ENCODE data around the gene CEACAM8. TPM values are rescaled to one million over a fixed set of nuclear protein-coding genes. Genes with fewer than 3 reads are reported as not detected.

The CEACAM8 gene
- total RNA-seq, 1 donor from 2014 or later: not detected

- no peak for TF ChIP-seq CTCF (IDR thresholded peaks at IDR 0.05)
- H3K4me3 Mint-ChIP-seq (ENCODE audit: unreplicated experiment): no peak overlapping the region
- no peaks in the 10 kb centered on the region for H3K4me1 Mint-ChIP-seq (ENCODE audit: low read depth)
- peaks cover 39% of the 10 kb centered on the region for H3K27me3 Mint-ChIP-seq (ENCODE audit: low read depth)
- H3K27ac Mint-ChIP-seq (ENCODE audit: unreplicated experiment): no peak overlapping the region
- H3K36me3 Mint-ChIP-seq (ENCODE audit: low read depth): no peaks in the 10 kb centered on the region
- DNase-seq (ENCODE audit: low spot score): no peak
- no peaks in the 10 kb centered on the region for H3K9me3 Mint-ChIP-seq (ENCODE audit: low read depth)
Measured at GRCh38 chr19:42569193-42569592, 25.5 kb downstream of the CEACAM8 start.

- Mint-ChIP-seq H3K4me3 (ENCODE audit: unreplicated experiment) (no peak overlapping the region), H3K4me1 (ENCODE audit: low read depth) (no peaks in the 10 kb centered on the region), H3K27me3 (ENCODE audit: low read depth) (peaks cover 40% of the 10 kb centered on the region), H3K27ac (ENCODE audit: unreplicated experiment) (no peak overlapping the region), H3K9me3 (ENCODE audit: low read depth) (no peaks in the 10 kb centered on the region), H3K36me3 (ENCODE audit: low read depth) (no peaks in the 10 kb centered on the region)
- no peak for TF ChIP-seq CTCF (IDR thresholded peaks at IDR 0.05)
- no peak for DNase-seq (ENCODE audit: low spot score)
Measured at GRCh38 chr19:42568006-42568405, 26.7 kb downstream of the CEACAM8 start.

- Mint-ChIP-seq H3K4me1 (ENCODE audit: low read depth) (no peaks in the 10 kb centered on the region), H3K27ac (ENCODE audit: unreplicated experiment) (no peak overlapping the region), H3K9me3 (ENCODE audit: low read depth) (no peaks in the 10 kb centered on the region), H3K36me3 (ENCODE audit: low read depth) (no peaks in the 10 kb centered on the region), H3K27me3 (ENCODE audit: low read depth) (peaks cover 41% of the 10 kb centered on the region), H3K4me3 (ENCODE audit: unreplicated experiment) (no peak overlapping the region)
- TF ChIP-seq CTCF (IDR thresholded peaks at IDR 0.05): no peak
- DNase-seq (ENCODE audit: low spot score): no peak
Measured at GRCh38 chr19:42567567-42567966, 27.2 kb downstream of the CEACAM8 start.

- Mint-ChIP-seq H3K9me3 (ENCODE audit: low read depth) (no peaks in the 10 kb centered on the region), H3K4me1 (ENCODE audit: low read depth) (no peaks in the 10 kb centered on the region), H3K27ac (ENCODE audit: unreplicated experiment) (no peak overlapping the region), H3K36me3 (ENCODE audit: low read depth) (no peaks in the 10 kb centered on the region), H3K4me3 (ENCODE audit: unreplicated experiment) (no peak overlapping the region), H3K27me3 (ENCODE audit: low read depth) (peaks cover 46% of the 10 kb centered on the region)
- no peak for DNase-seq (ENCODE audit: low spot score)
- TF ChIP-seq CTCF (IDR thresholded peaks at IDR 0.05): peak; percentile 79
Measured at GRCh38 chr19:42563352-42564210, 31.1 kb downstream of the CEACAM8 start.

- Mint-ChIP-seq H3K27me3 (ENCODE audit: low read depth) (peaks cover 41% of the 10 kb centered on the region), H3K36me3 (ENCODE audit: low read depth) (no peaks in the 10 kb centered on the region), H3K27ac (ENCODE audit: unreplicated experiment) (no peak overlapping the region), H3K9me3 (ENCODE audit: low read depth) (no peaks in the 10 kb centered on the region), H3K4me1 (ENCODE audit: low read depth) (no peaks in the 10 kb centered on the region), H3K4me3 (ENCODE audit: unreplicated experiment) (no peak overlapping the region)
- DNase-seq (ENCODE audit: low spot score): no peak
- TF ChIP-seq CTCF (IDR thresholded peaks at IDR 0.05): no peak
Measured at GRCh38 chr19:42561512-42561911, 33.2 kb downstream of the CEACAM8 start.
